NCI-H510A treated with DMSO at 0.1 percent for 48 hours (cell line): ENCODE data around the gene DPPA5.
"Not testable (repeated sequence)": the region's sequence is repeated elsewhere in the genome, so short reads cannot be mapped to it uniquely, and the experiment has no call there.

Experiments used
- DNase-seq: peaks from one replicate; lab custom pipeline; 2025; lab: John Stamatoyannopoulos, UW

The DPPA5 gene

DNA sequence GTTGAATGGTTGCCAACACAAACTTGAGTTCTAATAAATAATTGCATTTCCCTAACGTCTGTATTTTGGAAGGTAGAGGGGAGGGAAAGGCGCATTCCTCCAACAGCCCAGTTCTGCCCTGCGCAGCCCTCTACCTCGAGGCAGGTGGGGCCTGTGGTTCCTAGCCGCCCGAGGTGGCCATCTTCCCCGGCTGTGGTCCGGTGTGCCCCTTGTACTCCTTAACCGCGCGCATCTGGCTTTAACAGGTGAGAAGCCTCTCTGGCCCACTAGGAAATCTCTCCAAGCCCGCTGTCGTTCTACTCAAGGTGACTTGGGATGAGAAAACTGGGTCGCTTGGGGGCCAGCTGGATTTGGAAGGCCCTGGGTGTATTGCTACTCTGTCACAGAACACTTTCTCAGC lies 10.0 kb upstream of the DPPA5 start:
- DNase-seq = no peak

- no peak for DNase-seq
Observed at GRCh38 chr6:73363537-73363875, 9.4 kb upstream of the DPPA5 start.

DNA sequence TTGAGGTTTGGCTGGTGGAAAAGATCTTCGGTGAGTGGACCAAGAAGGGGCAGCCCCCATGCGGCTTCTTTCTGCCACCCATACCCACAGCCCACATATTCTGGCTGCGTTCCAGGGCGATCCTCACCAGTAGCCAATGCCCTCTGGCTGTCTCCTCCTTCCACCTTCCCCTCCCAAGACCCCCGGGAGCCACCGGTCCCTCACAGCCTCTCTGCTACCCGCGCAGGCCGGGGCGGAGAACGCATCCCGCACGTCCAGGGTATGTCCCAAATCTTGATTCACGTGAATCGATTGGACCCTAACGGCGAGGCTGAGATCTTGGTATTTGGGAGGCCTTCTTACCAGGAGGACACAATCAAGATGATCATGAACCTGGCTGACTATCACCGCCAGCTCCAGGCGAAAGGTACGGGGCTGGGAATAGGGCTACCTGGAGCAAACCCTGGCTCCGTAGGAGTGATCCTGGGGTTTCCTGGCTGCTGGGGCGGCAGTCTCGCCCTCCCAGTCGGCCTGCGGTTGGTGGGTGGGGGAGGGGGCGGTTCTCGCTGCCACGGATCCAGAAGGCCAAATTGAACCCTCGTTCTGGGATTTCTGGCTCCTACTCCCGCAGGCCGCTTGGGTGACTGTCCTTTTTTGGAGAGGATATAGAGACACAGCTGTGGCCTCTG lies 8.9 kb upstream of the DPPA5 start:
- no peak for DNase-seq

DNA sequence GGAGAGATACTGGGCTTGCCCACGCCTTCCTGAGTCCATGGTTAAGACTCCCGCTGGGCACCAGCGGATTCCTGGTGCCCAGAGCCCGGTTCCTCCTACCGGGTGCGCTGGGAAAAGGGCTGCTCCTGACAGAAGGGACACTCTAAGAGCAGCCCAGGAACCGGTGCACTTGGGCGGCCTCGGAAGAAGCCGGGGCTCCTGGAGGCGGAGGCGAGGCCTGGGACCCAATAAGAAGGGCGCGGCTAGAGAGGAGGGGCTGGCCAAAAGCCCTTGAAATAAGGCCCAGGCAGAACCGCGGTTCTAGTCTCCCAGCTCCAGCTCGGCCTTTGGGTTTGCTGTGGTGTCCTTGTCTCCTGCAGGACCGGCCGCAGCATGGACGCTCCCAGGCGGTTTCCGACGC lies 8.3 kb upstream of the DPPA5 start, which contains the start of gene KHDC3L:
KHDC3L (plus strand) TSS at position 301 of the 400 bp plus-strand sequence; CDS start at position 373, 72 bp downstream.
- no peak for DNase-seq

DNA sequence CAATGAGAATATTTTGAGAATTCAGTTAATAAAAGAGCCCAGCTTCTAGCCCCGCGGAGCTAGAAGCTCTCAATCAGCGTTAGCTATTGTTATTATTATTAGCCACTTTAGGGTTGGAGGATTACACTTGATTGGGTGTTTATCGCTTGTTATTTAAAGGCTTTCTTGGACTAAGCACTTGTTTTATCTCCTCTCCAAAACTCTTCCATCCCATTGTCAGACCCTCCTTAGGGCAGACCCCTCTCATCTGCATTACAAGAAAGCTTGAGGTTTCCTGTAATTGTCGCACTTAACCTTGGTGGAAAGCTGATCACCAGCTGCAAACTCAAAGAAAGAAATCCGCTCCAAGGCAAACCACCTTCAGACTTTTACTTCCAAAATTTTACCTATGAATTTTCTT lies 4.8 kb downstream of the DPPA5 start:
- DNase-seq = no peak

GRCh38 chr6:73348550-73349204 lies 5.4 kb downstream of the DPPA5 start:
- no peak for DNase-seq

DNA sequence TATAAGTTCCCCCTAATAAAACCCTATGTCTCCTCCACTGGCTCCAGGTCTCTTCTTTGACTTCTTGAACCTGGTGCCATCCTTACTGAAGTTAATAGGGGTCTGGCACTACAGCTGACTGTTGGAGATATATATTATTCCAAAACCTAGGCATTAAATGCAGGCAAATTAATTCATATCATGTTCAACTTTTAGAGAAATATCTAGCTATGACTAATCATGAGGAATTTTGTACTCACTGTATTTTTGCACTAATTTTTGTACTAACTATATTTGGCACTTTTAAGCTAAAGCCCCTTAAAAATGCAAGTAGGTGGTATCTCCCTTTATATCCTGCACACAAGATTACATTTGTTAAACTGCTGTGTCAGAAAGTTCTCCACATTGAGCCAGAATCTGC lies 10.9 kb downstream of the DPPA5 start:
- DNase-seq = no peak

- DNase-seq = no peak
Observed at GRCh38 chr6:73342174-73342573, 11.9 kb downstream of the DPPA5 start.

DNA sequence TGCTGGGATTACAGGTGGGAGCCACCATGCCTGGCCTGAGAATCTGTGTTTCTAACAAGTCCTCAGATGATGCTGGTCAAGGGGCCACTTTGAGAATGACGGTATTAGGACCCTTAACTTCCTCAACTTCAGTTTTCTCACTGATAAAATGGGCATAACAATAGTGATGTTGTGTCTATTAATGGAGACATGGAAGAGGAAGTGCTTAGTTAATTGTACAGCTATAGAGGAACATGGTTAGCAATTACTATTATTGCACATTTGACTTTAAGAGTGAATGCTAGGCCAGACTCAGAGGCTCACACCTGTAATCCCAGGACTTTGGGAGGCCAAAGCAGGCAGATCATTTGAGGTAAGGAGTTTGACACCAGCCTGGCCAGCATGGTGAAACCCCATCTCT lies 12.7 kb downstream of the DPPA5 start:
- no peak for DNase-seq

DNA sequence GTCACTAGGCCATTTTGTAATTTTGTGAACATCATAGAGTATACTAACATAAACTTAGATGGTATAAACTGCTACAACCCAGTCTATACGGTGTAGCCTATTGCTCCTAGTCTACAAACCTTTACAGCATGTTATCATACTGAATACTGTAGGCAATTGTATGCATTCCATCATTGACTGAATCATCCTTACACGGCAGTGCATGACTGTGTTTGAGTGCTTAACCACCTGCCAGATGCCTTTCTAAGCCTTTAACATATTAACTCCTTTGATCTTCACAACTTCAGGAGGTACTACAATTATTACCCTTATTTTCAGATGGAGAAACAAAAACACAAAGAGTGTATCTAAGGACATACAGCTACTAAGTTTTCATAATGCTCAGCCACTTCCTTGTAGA lies 14.0 kb downstream of the DPPA5 start:
- DNase-seq = no peak

DNA sequence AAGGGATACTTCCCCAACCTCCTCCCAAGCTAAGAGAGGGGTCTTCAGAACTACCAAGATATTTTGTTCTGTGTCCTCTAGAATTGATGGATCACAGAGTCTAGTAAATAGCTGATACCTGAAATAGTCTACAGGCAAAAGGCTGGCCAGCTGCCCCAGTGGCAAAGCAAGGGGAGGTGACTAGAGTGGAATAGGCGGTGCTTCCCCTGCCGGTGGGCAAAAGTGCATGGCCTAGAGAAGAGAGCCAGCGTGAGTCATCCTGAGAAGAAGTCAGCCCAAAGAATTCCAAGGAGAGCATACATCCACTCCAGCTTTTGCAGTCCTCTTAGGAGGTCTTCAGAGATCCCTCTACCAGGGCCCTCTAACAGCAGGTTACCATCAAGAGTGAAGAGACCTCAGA lies 14.7 kb downstream of the DPPA5 start:
- no peak for DNase-seq

DNA sequence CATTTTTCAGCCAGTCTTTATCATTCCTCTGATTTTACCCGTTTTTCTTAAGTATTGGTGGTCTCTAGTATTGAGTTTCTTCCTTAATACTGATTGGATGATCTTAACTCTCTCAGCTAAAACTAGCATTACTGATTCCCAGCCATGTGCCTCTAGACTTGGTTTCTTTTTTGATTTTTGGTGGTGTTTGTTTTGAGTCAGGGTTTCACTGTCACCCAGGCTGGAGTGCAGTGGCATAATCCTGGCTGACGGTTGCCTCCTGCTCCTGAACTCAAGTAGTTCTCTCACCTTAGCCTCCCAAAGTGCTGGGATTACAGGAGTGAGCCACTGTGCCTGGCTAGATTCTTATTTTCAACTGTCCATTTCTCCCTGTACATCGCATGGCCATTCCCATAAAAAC lies 24.9 kb downstream of the DPPA5 start:
- DNase-seq = no peak

GRCh38 chr6:73328790-73329189 lies 25.3 kb downstream of the DPPA5 start:
- no peak for DNase-seq

- no peak for DNase-seq
Observed at GRCh38 chr6:73325656-73326055, 28.4 kb downstream of the DPPA5 start.

DNA sequence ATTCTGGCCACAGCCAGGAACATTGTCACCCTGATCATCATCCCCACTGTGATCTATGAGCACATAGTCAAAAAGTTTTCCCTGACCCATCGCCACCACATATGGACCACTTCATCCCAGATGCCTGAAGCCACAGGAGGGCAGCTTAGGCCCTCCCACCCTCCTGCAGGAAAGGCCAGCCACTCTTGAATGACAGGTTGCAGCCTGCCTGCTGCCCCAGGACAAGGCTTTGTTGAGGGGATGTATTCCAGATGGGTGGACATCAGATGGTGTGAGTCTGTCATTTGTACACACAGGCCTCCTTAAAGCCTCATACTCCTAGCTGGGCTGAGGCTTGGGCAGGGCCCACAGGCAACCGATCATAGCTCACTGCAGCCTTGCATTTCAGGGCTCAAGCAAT lies 30.8 kb downstream of the DPPA5 start:
- DNase-seq = no peak

- DNase-seq = no peak
Observed at GRCh38 chr6:73314577-73315492, 39.2 kb downstream of the DPPA5 start.

DNA sequence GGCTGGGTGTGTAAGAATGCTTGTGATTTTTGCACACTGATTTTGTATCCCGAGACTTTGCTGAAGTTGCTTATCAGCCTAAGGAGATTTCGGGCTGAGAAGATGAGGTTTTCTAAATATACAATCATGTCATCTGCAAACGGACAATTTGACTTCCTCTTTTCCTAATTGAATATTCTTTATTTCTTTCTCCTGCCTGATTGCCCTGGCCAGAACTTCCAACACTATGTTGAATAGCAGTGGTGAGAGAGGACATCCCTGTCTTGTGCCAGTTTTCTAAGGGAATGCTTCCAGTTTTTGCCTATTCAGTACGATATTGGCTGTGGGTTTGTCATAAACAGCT lies 43.6 kb downstream of the DPPA5 start:
- DNase-seq = not testable (repeated sequence)

DNA sequence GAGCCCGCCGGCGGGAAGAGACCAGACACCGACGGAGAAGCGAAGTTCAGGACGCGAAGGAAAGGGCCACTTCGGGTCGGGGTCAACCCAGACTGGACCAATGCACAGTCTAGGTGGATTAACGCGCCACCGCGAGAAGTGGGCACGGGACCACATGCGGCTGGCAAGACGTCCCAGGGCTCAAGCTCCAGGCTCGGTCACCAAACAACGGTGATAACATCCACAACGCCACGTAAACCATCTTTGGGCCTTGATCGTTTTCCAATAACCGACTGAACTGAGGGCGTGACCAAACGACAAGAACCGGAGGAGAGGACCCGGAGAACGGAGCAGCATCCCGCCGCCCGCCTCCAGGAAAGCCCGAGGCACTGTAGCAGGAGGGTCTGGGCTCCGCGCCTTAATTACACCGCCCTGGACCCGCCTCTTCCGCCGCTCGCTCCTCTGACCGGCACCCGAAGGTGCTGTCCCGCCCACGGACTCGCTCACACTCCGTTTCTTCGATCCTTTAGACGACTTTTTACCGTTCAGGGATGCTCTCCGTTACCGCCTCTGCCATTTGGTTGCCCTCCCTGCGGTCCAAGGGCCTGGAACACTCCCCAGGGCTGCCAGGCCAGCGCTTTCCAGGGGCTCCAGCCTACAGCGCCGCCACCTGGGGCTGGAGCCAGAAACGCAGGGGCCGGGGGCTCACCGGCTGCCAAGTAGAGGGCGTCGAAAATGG lies 44.1 kb downstream of the DPPA5 start:
- peak; percentile 42 for DNase-seq

DNA sequence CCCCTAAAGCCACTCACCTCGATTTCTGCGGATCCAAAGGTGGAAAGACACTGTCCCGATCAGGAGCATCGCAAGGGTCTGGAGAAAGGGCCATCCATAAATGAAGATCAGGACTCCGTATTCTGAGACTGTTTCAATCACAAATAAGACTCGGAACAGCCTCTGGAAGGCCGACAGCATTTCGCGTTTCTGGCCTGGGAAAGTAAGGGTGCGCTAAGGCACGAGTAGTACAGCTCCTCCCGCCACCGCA lies 44.6 kb downstream of the DPPA5 start:
- DNase-seq = peak; percentile 28

- DNase-seq = peak; percentile 33
Observed at GRCh38 chr6:73308712-73309534, 45.2 kb downstream of the DPPA5 start.

GRCh38 chr6:73303773-73304172 lies 50.3 kb downstream of the DPPA5 start:
- DNase-seq = not testable (repeated sequence)
